HepG2 (cell line): ENCODE data around the gene ATP1A2. TPM values are rescaled to one million over a fixed set of nuclear protein-coding genes. Genes with fewer than 3 reads are reported as not detected.

Source experiments
- ATAC-seq: fragments of 200-7000 bp; cut with Tn5 transposase; 3 replicates; pipeline ENCODE4 v1.9.1; 2020; ENCODE audit warnings: mild to moderate bottlenecking, moderate library complexity
- BruUV-seq: library from RNA; stranded (reverse); fragments of 400-500 nt; replicated peaks from 2 replicates; lab custom pipeline; 2021; lab: Mats Ljungman, UMichigan
- CTCF ChIA-PET: fragments of 300-600 bp; formaldehyde crosslinking; extraction: SDS; loops from one replicate; lab custom pipeline; 2021; ENCODE audit warnings: low total read pairs, inconsistent platforms, low intra/inter-chr PET ratio; lab: Yijun Ruan, JAX
- POLR2A ChIA-PET: fragments of 350-600 bp; sonication (Branson Sonifier 250); formaldehyde crosslinking; loops from one replicate; lab custom pipeline; 2020; ENCODE audit warnings: antibody characterized with exemption, inconsistent platforms; lab: Yijun Ruan, JAX
- DNase-seq: peaks from one replicate; pipeline ENCODE4 v3.0.0-alpha.2; 2015; ENCODE audit warnings: low spot score
- FAIRE-seq: peaks from 3 replicates; lab custom pipeline; 2011; peaks lifted over from hg19 to GRCh38; lab: Jason Lieb, UNC
- H2AFZ ChIP-seq: one replicate; pipeline ENCODE4 v1.6.1; 2011; ENCODE audit warnings: low read length, inconsistent platforms
- H3K27ac ChIP-seq: fragments of 300-600 bp; 3 replicates; pipeline ENCODE4 v1.8.0; 2011; ENCODE audit warnings: mixed run types, mild to moderate bottlenecking, mixed read lengths, low read length, inconsistent platforms; ENCODE audit not compliant: insufficient read depth; ENCODE audit errors: extremely low read length
- H3K27me3 ChIP-seq, 2 experiments: fragments of 200-600 bp in 1 of 2; 2 replicates in 1 of 2; 3 replicates in 1 of 2; pipeline versions ENCODE4 v1.6.0 to v1.8.0; 2011; ENCODE audit warnings: low read length in 2 of 2, mild to moderate bottlenecking in 2 of 2, moderate library complexity in 2 of 2, inconsistent platforms in 1 of 2; ENCODE audit not compliant: insufficient read depth in 2 of 2, control insufficient read depth in 1 of 2
- H3K36me3 ChIP-seq, 2 experiments: fragments of 200-600 bp in 1 of 2; replicated peaks in 1 of 2; 2 replicates in 1 of 2; 3 replicates in 1 of 2; pipeline versions ENCODE4 v1.5.1 to v1.8.0; 2011; ENCODE audit warnings: low read length in 2 of 2, inconsistent platforms in 1 of 2; ENCODE audit not compliant: insufficient read depth in 2 of 2, control insufficient read depth in 1 of 2
- H3K4me1 ChIP-seq: 2 replicates; pipeline ENCODE4 v1.5.1; 2012; ENCODE audit warnings: low read length, inconsistent platforms; ENCODE audit not compliant: insufficient read depth
- H3K4me2 ChIP-seq: 2 replicates; pipeline ENCODE4 v1.6.0; 2011; ENCODE audit warnings: low read depth, low read length, inconsistent platforms
- H3K4me3 ChIP-seq, 3 experiments: fragments of 200-600 bp in 1 of 3; sonication (generic), shearing (Covaris generic) in 1 of 3; replicated peaks in 1 of 3; 2 replicates each; pipeline ENCODE4 v1.5.1; 2011 to 2016; ENCODE audit warnings: low read length in 3 of 3, inconsistent platforms in 2 of 3, low read depth in 2 of 3, mild to moderate bottlenecking in 2 of 3, control low read depth in 1 of 3, mixed read lengths in 1 of 3; ENCODE audit not compliant: insufficient read depth in 1 of 3
- H3K79me2 ChIP-seq: one replicate; pipeline ENCODE4 v1.6.1; 2011; ENCODE audit warnings: low read length, inconsistent platforms; ENCODE audit not compliant: insufficient read depth
- H3K9ac ChIP-seq: 2 replicates; pipeline ENCODE4 v1.6.0; 2011; ENCODE audit warnings: mild to moderate bottlenecking, low read depth, low read length, inconsistent platforms; ENCODE audit not compliant: insufficient read depth
- H3K9me3 ChIP-seq: 2 replicates; pipeline ENCODE4 v1.5.1; 2012; ENCODE audit warnings: mild to moderate bottlenecking, low read length
- H4K20me1 ChIP-seq: 2 replicates; pipeline ENCODE4 v1.6.0; 2011; ENCODE audit warnings: inconsistent platforms, mild to moderate bottlenecking, low read length, moderate library complexity; ENCODE audit not compliant: insufficient read depth
- CENPT ChIP-seq: sonication (generic); formaldehyde crosslinking; IDR thresholded peaks from 2 replicates; pipeline ENCODE4 v1.8.0; 2022; ENCODE audit warnings: low read depth, mild to moderate bottlenecking, moderate library complexity, missing genetic modification reagents
- CHD2 ChIP-seq: IDR thresholded peaks from 2 replicates; pipeline ENCODE4 v1.6.1; 2011; ENCODE audit warnings: low read depth, low read length, improper control_type of control experiment
- CREM ChIP-seq, 2 experiments: sonication (generic) in 1 of 2; formaldehyde crosslinking in 1 of 2; IDR thresholded peaks; 2 replicates each; pipeline versions ENCODE4 v1.4.0 to v1.6.1; 2016 to 2020; ENCODE audit warnings: antibody characterized with exemption in 1 of 2, mild to moderate bottlenecking in 1 of 2, missing genetic modification reagents in 1 of 2
- HES4 ChIP-seq: sonication (generic); formaldehyde crosslinking; IDR thresholded peaks from 2 replicates; pipeline ENCODE4 v1.9.0; 2021; ENCODE audit warnings: mild to moderate bottlenecking, missing genetic modification reagents, borderline replicate concordance
- KAT7 ChIP-seq: IDR thresholded peaks from 2 replicates; pipeline ENCODE4 v1.6.1; 2018; ENCODE audit warnings: borderline replicate concordance, missing compliant biosample characterization
- KLF9 ChIP-seq: IDR thresholded peaks from 2 replicates; pipeline ENCODE4 v1.6.1; 2016; ENCODE audit warnings: low read depth
- MBD4 ChIP-seq: IDR thresholded peaks from 2 replicates; pipeline ENCODE4 v1.6.1; 2012; ENCODE audit warnings: low read length, inconsistent platforms, borderline replicate concordance
- MED13 ChIP-seq: sonication (generic); formaldehyde crosslinking; IDR thresholded peaks from 2 replicates; pipeline ENCODE4 v1.5.0; 2020; ENCODE audit warnings: missing genetic modification reagents
- PHF8 ChIP-seq: sonication (generic); formaldehyde crosslinking; IDR thresholded peaks from 2 replicates; pipeline ENCODE4 v1.5.0; 2020; ENCODE audit warnings: missing genetic modification reagents
- RFX3 ChIP-seq: IDR thresholded peaks from 2 replicates; pipeline ENCODE4 v1.6.1; 2016; ENCODE audit warnings: missing biosample characterization, missing genetic modification reagents
- SP1 ChIP-seq, 2 experiments: fragments of 450-650 bp in 1 of 2; sonication (generic) in 1 of 2; formaldehyde crosslinking in 1 of 2; IDR thresholded peaks; 2 replicates each; pipeline versions ENCODE4 v1.4.0 to v1.6.1; 2016 to 2020; ENCODE audit warnings: missing genetic modification reagents in 1 of 2
- SRF ChIP-seq: IDR thresholded peaks from 2 replicates; pipeline ENCODE4 v1.6.1; 2011; ENCODE audit warnings: mild to moderate bottlenecking, low read depth, low read length, moderate library complexity
- ZKSCAN1 ChIP-seq: fragments of 150-350 bp; IDR thresholded peaks from 2 replicates; pipeline ENCODE4 v1.6.1; 2014; ENCODE audit warnings: low read length
- ZNF484 ChIP-seq: sonication (generic); formaldehyde crosslinking; IDR thresholded peaks from 2 replicates; pipeline ENCODE4 v1.5.1; 2020; ENCODE audit warnings: mild to moderate bottlenecking, low read depth, missing genetic modification reagents, borderline replicate concordance
- ZNF839 ChIP-seq: sonication (generic); formaldehyde crosslinking; IDR thresholded peaks from 2 replicates; pipeline ENCODE4 v1.4.0; 2020; ENCODE audit warnings: missing genetic modification reagents, mild to moderate bottlenecking, borderline replicate concordance
- WGBS: methylation state at CpG from one replicate; pipeline ENCODE4 v1.1.6; 2017; ENCODE audit warnings: low lambda C conversion rate; 5-methylcytosine and 5-hydroxymethylcytosine counted together
- in situ Hi-C: cut with HindIII; loops from 2 replicates; pipeline ENCODE4 v1.10.0; 2017; ENCODE audit warnings: low pct_unique_long_range_greater_than_20kb; ENCODE audit not compliant: extremely low pct_ligation_motif_present
- intact Hi-C: fragments of 100-400 bp; cut with micrococcal nuclease; formaldehyde crosslinking; loops from one replicate; pipeline ENCODE4 v1.10.0; 2022; ENCODE audit not compliant: unreplicated experiment
- polyA plus RNA-seq, 8 experiments: library from polyadenylated mRNA; depleted of rRNA in 3 of 8; stranded (reverse) in 7 of 8; unstranded in 1 of 8; fragments of >200 nt; fragmentation: Illumina TruSeq in 4 of 8; extraction: Trizol in 4 of 8; gene quantifications; 2 replicates each; pipeline versions ENCODE4 v1.2.1 to v1.2.3, GENCODE V29; 2011 to 2016; ENCODE audit warnings: low read depth in 4 of 8, missing spikeins in 1 of 8, mixed read lengths in 1 of 8; ENCODE audit not compliant: insufficient read depth in 1 of 8
- total RNA-seq, 5 experiments: library from RNA; depleted of rRNA; stranded (reverse); fragments of >200 nt; fragmentation: Illumina TruSeq; extraction: Trizol; gene quantifications; 2 replicates each; pipeline ENCODE4 v1.2.3, GENCODE V29; 2016; ENCODE audit warnings: low read depth in 1 of 5
- TF ChIP-seq, protein P1 (sequence below), 2 experiments: fragments of 450-650 bp in 1 of 2; sonication (generic) in 1 of 2; formaldehyde crosslinking; IDR thresholded peaks; 2 replicates each; pipeline versions ENCODE4 v1.5.0 to v1.8.0; 2020 to 2022; ENCODE audit warnings: mild to moderate bottlenecking in 1 of 2, missing genetic modification reagents in 1 of 2
- TF ChIP-seq, protein P2 (sequence below): sonication (generic); formaldehyde crosslinking; IDR thresholded peaks from 2 replicates; pipeline ENCODE4 v1.4.0; 2020; ENCODE audit warnings: missing genetic modification reagents, borderline replicate concordance
- TF ChIP-seq, protein P3 (sequence below): sonication (generic); formaldehyde crosslinking; IDR thresholded peaks from 2 replicates; pipeline ENCODE4 v1.5.0; 2020; ENCODE audit warnings: mild to moderate bottlenecking, missing genetic modification reagents

Gene ATP1A2
- total and polyA plus RNA-seq, 2 of the 13 experiments (the other 11 are each of a cell fraction or from before 2014, with no cell fraction given) = 0.16 TPM; not detected in 1

DNA sequence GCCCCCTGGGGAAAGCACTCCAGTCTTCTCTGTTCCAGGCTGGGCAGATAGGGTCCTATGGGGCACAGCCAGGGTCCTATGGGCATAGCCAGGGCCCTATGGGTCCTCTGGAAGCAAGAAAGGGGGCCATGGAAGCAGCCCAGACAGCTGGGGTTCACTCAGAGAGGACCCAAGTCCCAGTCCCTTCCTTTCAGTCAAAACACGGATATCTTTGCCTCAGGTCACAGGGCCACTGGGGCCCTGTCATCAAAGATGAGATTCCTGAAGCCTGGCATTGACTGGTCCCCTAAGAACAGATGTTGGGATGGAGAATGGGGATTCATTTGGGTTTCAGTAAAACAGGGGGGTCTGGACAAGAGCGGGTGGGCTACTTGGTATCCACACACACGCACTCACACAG is 25.7 kb upstream of the ATP1A2 start:
- DNase-seq = no peak
- FAIRE-seq = no peak
- Histone ChIP-seq H4K20me1 (no peaks in the 10 kb centered on the region), H3K4me2 (no peak overlapping the region)
- 61% methylated on average over 2 of the region's 3 CpGs for whole genome bisulfite sequencing
- CTCF ChIA-PET = no interaction called here
- intact Hi-C loops = no loop called here
- no peak for TF ChIP-seq CENPT (CRISPR knock-in tag)
- no peak for TF ChIP-seq CHD2
- TF ChIP-seq ZKSCAN1 = no peak
- TF ChIP-seq ZNF839 (CRISPR knock-in tag) = no peak
- no peak for TF ChIP-seq HES4
- no peak for TF ChIP-seq KAT7 (CRISPR knock-in tag)
- TF ChIP-seq SP1 (IDR thresholded peaks at IDR 0.05) = no peak
- no peak for TF ChIP-seq SP1 (CRISPR knock-in tag; IDR thresholded peaks at IDR 0.05)
- TF ChIP-seq, protein P1, sequence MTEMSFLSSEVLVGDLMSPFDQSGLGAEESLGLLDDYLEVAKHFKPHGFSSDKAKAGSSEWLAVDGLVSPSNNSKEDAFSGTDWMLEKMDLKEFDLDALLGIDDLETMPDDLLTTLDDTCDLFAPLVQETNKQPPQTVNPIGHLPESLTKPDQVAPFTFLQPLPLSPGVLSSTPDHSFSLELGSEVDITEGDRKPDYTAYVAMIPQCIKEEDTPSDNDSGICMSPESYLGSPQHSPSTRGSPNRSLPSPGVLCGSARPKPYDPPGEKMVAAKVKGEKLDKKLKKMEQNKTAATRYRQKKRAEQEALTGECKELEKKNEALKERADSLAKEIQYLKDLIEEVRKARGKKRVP (CRISPR knock-in tag; IDR thresholded peaks at IDR 0.05) = no peak
- no peak for TF ChIP-seq PHF8 (CRISPR knock-in tag)
- TF ChIP-seq, protein P2, sequence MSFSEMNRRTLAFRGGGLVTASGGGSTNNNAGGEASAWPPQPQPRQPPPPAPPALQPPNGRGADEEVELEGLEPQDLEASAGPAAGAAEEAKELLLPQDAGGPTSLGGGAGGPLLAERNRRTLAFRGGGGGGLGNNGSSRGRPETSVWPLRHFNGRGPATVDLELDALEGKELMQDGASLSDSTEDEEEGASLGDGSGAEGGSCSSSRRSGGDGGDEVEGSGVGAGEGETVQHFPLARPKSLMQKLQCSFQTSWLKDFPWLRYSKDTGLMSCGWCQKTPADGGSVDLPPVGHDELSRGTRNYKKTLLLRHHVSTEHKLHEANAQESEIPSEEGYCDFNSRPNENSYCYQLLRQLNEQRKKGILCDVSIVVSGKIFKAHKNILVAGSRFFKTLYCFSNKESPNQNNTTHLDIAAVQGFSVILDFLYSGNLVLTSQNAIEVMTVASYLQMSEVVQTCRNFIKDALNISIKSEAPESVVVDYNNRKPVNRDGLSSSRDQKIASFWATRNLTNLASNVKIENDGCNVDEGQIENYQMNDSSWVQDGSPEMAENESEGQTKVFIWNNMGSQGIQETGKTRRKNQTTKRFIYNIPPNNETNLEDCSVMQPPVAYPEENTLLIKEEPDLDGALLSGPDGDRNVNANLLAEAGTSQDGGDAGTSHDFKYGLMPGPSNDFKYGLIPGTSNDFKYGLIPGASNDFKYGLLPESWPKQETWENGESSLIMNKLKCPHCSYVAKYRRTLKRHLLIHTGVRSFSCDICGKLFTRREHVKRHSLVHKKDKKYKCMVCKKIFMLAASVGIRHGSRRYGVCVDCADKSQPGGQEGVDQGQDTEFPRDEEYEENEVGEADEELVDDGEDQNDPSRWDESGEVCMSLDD (CRISPR knock-in tag) = no peak
- TF ChIP-seq RFX3 (CRISPR knock-in tag) = no peak
- no peak for TF ChIP-seq SRF
- TF ChIP-seq CREM (IDR thresholded peaks at IDR 0.05) = no peak
- TF ChIP-seq CREM (CRISPR knock-in tag; IDR thresholded peaks at IDR 0.05) = no peak
- TF ChIP-seq, protein P3, sequence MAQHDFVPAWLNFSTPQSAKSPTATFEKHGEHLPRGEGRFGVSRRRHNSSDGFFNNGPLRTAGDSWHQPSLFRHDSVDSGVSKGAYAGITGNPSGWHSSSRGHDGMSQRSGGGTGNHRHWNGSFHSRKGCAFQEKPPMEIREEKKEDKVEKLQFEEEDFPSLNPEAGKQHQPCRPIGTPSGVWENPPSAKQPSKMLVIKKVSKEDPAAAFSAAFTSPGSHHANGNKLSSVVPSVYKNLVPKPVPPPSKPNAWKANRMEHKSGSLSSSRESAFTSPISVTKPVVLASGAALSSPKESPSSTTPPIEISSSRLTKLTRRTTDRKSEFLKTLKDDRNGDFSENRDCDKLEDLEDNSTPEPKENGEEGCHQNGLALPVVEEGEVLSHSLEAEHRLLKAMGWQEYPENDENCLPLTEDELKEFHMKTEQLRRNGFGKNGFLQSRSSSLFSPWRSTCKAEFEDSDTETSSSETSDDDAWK (CRISPR knock-in tag) = no peak
- TF ChIP-seq MED13 = no peak
- no peak for TF ChIP-seq ZNF484
- TF ChIP-seq MBD4 = no peak
- no peak for TF ChIP-seq KLF9 (CRISPR knock-in tag)
- TF ChIP-seq, all 625 proteins: peak for 0
- H2AFZ ChIP-seq = no peak overlapping the region
- H3K27me3 ChIP-seq = no peaks in the 10 kb centered on the region
- no peak overlapping the region for H3K4me3 ChIP-seq
- BruUV-seq = no TSS peak
- H3K36me3 ChIP-seq = peaks cover 10 to 13% of the 10 kb centered on the region in 2 experiments; a peak in 4 of 5 replicates
- no peaks in the 10 kb centered on the region for H3K9me3 ChIP-seq
- no peak for ATAC-seq
- peaks cover 14% of the 10 kb centered on the region for H3K4me1 ChIP-seq
- POLR2A ChIA-PET = interaction anchor here (1.8 kb wide), 1 partner anchor 9 kb away, joined by 6 read pairs; the partner anchor contains the start of gene IGSF8
- H3K9ac ChIP-seq = no peak overlapping the region
- no peak overlapping the region for H3K27ac ChIP-seq
- in situ Hi-C loops = no loop called here
- no peaks in the 10 kb centered on the region for H3K79me2 ChIP-seq
